Rectal smooth muscle tissue (tissue), 1 donor: ENCODE measurements around the gene RACK1.
A peak's percentile ranks its signal among the peaks of the same experiment; 100 is the strongest.

Experiments
- H3K27ac ChIP-seq: one replicate; pipeline ENCODE4 v1.7.0; 2013; ENCODE audit warnings: low read depth, low read length, inconsistent platforms
- H3K27me3 ChIP-seq: one replicate; pipeline ENCODE4 v1.7.0; 2013; ENCODE audit warnings: low read length; ENCODE audit not compliant: control insufficient read depth, insufficient read depth
- H3K36me3 ChIP-seq: one replicate; pipeline ENCODE4 v1.7.0; 2013; ENCODE audit warnings: low read length; ENCODE audit not compliant: control insufficient read depth, insufficient read depth
- H3K4me1 ChIP-seq: one replicate; pipeline ENCODE4 v1.7.0; 2013; ENCODE audit warnings: low read length; ENCODE audit not compliant: control insufficient read depth, insufficient read depth
- H3K4me3 ChIP-seq: one replicate; pipeline ENCODE4 v1.7.0; 2013; ENCODE audit warnings: low read length
- H3K9ac ChIP-seq: one replicate; pipeline ENCODE4 v1.7.0; 2013; ENCODE audit warnings: low read length

RACK1 gene

GRCh38 chr5:181235689-181236366 lies 7.9 kb downstream of the RACK1 start:
- Histone ChIP-seq H3K4me3 (no peak overlapping the region), H3K9ac (no peak overlapping the region), H3K27me3 (no peaks in the 10 kb centered on the region), H3K27ac (no peak overlapping the region), H3K36me3 (peaks cover 53% of the 10 kb centered on the region), H3K4me1 (no peaks in the 10 kb centered on the region)

- Histone ChIP-seq H3K27ac (no peak overlapping the region), H3K4me1 (no peaks in the 10 kb centered on the region), H3K27me3 (no peaks in the 10 kb centered on the region), H3K36me3 (peaks cover 56% of the 10 kb centered on the region), H3K9ac (no peak overlapping the region), H3K4me3 (no peak overlapping the region)
Observed at GRCh38 chr5:181235323-181235688, 8.4 kb downstream of the RACK1 start.

- Histone ChIP-seq H3K27ac (no peak overlapping the region), H3K36me3 (peaks cover 56% of the 10 kb centered on the region)
Observed at GRCh38 chr5:181234455-181235306, 9.0 kb downstream of the RACK1 start.

GRCh38 chr5:181233801-181234454 lies 9.8 kb downstream of the RACK1 start:
- Histone ChIP-seq H3K27ac (no peak overlapping the region), H3K27me3 (no peaks in the 10 kb centered on the region), H3K36me3 (peaks cover 50% of the 10 kb centered on the region), H3K4me3 (no peak overlapping the region), H3K4me1 (no peaks in the 10 kb centered on the region), H3K9ac (no peak overlapping the region)

More at GRCh38 chr5:181234455-181235306, 9.0 kb downstream of the RACK1 start:
- no peak overlapping the region for H3K4me3 ChIP-seq
- H3K4me1 ChIP-seq = no peaks in the 10 kb centered on the region
- H3K27me3 ChIP-seq = no peaks in the 10 kb centered on the region
- no peak overlapping the region for H3K9ac ChIP-seq

GRCh38 chr5:181233088-181233800 lies 10.5 kb downstream of the RACK1 start:
- Histone ChIP-seq H3K9ac (no peak overlapping the region), H3K27me3 (no peaks in the 10 kb centered on the region), H3K4me1 (no peaks in the 10 kb centered on the region), H3K36me3 (peaks cover 43% of the 10 kb centered on the region), H3K27ac (no peak overlapping the region), H3K4me3 (no peak overlapping the region)

GRCh38 chr5:181232593-181232992 lies 11.1 kb downstream of the RACK1 start:
- Histone ChIP-seq H3K27me3 (no peaks in the 10 kb centered on the region), H3K4me3 (no peak overlapping the region), H3K9ac (no peak overlapping the region), H3K36me3 (peaks cover 36% of the 10 kb centered on the region), H3K27ac (no peak overlapping the region), H3K4me1 (no peaks in the 10 kb centered on the region)

- H3K36me3 ChIP-seq = peaks cover 25% of the 10 kb centered on the region
- H3K27ac ChIP-seq = no peak overlapping the region
- no peaks in the 10 kb centered on the region for H3K4me1 ChIP-seq
- no peak overlapping the region for H3K9ac ChIP-seq
- H3K4me3 ChIP-seq = no peak overlapping the region
- H3K27me3 ChIP-seq = no peaks in the 10 kb centered on the region
Observed at GRCh38 chr5:181231432-181231831, 12.3 kb downstream of the RACK1 start.

- Histone ChIP-seq H3K4me3 (no peak overlapping the region), H3K9ac (no peak overlapping the region), H3K27ac (no peak overlapping the region), H3K4me1 (no peaks in the 10 kb centered on the region), H3K27me3 (no peaks in the 10 kb centered on the region), H3K36me3 (peaks cover 19% of the 10 kb centered on the region)
Observed at GRCh38 chr5:181230551-181230950, 13.2 kb downstream of the RACK1 start.

GRCh38 chr5:181229996-181230395 lies 13.7 kb downstream of the RACK1 start:
- Histone ChIP-seq H3K4me3 (no peak overlapping the region), H3K4me1 (no peaks in the 10 kb centered on the region), H3K36me3 (peaks cover 16% of the 10 kb centered on the region), H3K27me3 (no peaks in the 10 kb centered on the region), H3K9ac (no peak overlapping the region), H3K27ac (no peak overlapping the region)

- H3K9ac ChIP-seq = peak overlapping the region; percentile 75
- no peaks in the 10 kb centered on the region for H3K36me3 ChIP-seq
- no peak overlapping the region for H3K27ac ChIP-seq
- H3K4me1 ChIP-seq = no peaks in the 10 kb centered on the region
- peak overlapping the region; percentile 86 for H3K4me3 ChIP-seq
- H3K27me3 ChIP-seq = no peaks in the 10 kb centered on the region
Observed at GRCh38 chr5:181224390-181225229, 19.1 kb downstream of the RACK1 start.

GRCh38 chr5:181223729-181224389 lies 19.8 kb downstream of the RACK1 start:
- H3K9ac ChIP-seq = peak overlapping the region; percentile 75
- no peaks in the 10 kb centered on the region for H3K27me3 ChIP-seq
- peak overlapping the region; percentile 88 for H3K27ac ChIP-seq
- no peaks in the 10 kb centered on the region for H3K4me1 ChIP-seq
- H3K36me3 ChIP-seq = no peaks in the 10 kb centered on the region
- H3K4me3 ChIP-seq = peak overlapping the region; percentile 86
